Superior temporal gyrus (tissue), 1 donor: ENCODE results near the gene SIRPD.
A peak's percentile ranks its signal among the peaks of the same experiment; 100 is the strongest.
"Not testable (repeated sequence)": the region's sequence is repeated elsewhere in the genome, so short reads cannot be mapped to it uniquely, and the experiment has no call there.

Experiments
- DNase-seq: peaks from one replicate; pipeline ENCODE4 v3.0.0-alpha.2; 2016; ENCODE audit errors: extremely low spot score

SIRPD gene

GRCh38 chr20:1537731-1538058 lies 19.8 kb downstream of the SIRPD start:
- peak; percentile 22 for DNase-seq

GRCh38 chr20:1536893-1537730 lies 20.4 kb downstream of the SIRPD start:
- no peak for DNase-seq

- no peak for DNase-seq
Observed at GRCh38 chr20:1535420-1536175, 21.9 kb downstream of the SIRPD start.

GRCh38 chr20:1534526-1534925 lies 23.0 kb downstream of the SIRPD start:
- no peak for DNase-seq

GRCh38 chr20:1533059-1533458 lies 24.4 kb downstream of the SIRPD start:
- DNase-seq = no peak

GRCh38 chr20:1528811-1529210 lies 28.7 kb downstream of the SIRPD start:
- no peak for DNase-seq

- no peak for DNase-seq
Observed at GRCh38 chr20:1527923-1528322, 29.6 kb downstream of the SIRPD start.

GRCh38 chr20:1526896-1527295 lies 30.6 kb downstream of the SIRPD start:
- no peak for DNase-seq

GRCh38 chr20:1526310-1526709 lies 31.2 kb downstream of the SIRPD start:
- DNase-seq = no peak

- DNase-seq = no peak
Observed at GRCh38 chr20:1524004-1524403, 33.5 kb downstream of the SIRPD start.

GRCh38 chr20:1517010-1517409 lies 40.5 kb downstream of the SIRPD start:
- DNase-seq = no peak

- no peak for DNase-seq
Observed at GRCh38 chr20:1513801-1514200, 43.7 kb downstream of the SIRPD start.

GRCh38 chr20:1509237-1509636 lies 48.3 kb downstream of the SIRPD start:
- peak; percentile 81 for DNase-seq

GRCh38 chr20:1508574-1508973 lies 48.9 kb downstream of the SIRPD start:
- DNase-seq = no peak

- no peak for DNase-seq
Observed at GRCh38 chr20:1507276-1507675, 50.2 kb downstream of the SIRPD start.

GRCh38 chr20:1505871-1506270 lies 51.6 kb downstream of the SIRPD start:
- DNase-seq = no peak

- DNase-seq = no peak
Observed at GRCh38 chr20:1505361-1505760, 52.1 kb downstream of the SIRPD start.

- DNase-seq = peak; percentile 87
Observed at GRCh38 chr20:1503564-1504227, 53.8 kb downstream of the SIRPD start.

- DNase-seq = no peak
Observed at GRCh38 chr20:1500496-1500895, 57.0 kb downstream of the SIRPD start.

GRCh38 chr20:1499528-1500420 lies 57.7 kb downstream of the SIRPD start:
- no peak for DNase-seq

- not testable (repeated sequence) for DNase-seq
Observed at GRCh38 chr20:1497371-1497770, 60.1 kb downstream of the SIRPD start.

GRCh38 chr20:1496930-1497329 lies 60.6 kb downstream of the SIRPD start:
- DNase-seq = no peak
